ENCODE data around the gene PDCD2L.

The PDCD2L gene

GRCh38 chr19:34359954-34360315 lies 44.3 kb upstream of the PDCD2L start:
- TF ChIP-seq, protein P1, sequence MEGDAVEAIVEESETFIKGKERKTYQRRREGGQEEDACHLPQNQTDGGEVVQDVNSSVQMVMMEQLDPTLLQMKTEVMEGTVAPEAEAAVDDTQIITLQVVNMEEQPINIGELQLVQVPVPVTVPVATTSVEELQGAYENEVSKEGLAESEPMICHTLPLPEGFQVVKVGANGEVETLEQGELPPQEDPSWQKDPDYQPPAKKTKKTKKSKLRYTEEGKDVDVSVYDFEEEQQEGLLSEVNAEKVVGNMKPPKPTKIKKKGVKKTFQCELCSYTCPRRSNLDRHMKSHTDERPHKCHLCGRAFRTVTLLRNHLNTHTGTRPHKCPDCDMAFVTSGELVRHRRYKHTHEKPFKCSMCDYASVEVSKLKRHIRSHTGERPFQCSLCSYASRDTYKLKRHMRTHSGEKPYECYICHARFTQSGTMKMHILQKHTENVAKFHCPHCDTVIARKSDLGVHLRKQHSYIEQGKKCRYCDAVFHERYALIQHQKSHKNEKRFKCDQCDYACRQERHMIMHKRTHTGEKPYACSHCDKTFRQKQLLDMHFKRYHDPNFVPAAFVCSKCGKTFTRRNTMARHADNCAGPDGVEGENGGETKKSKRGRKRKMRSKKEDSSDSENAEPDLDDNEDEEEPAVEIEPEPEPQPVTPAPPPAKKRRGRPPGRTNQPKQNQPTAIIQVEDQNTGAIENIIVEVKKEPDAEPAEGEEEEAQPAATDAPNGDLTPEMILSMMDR (IDR thresholded peaks at IDR 0.05): no peak
- Histone ChIP-seq H3K27me3 (no peaks in the 10 kb centered on the region), H3K9me3 (no peaks in the 10 kb centered on the region), H3K36me3 (no peaks in the 10 kb centered on the region), H3K4me1 (ENCODE audit: control insufficient read depth in 1 of 2, insufficient read depth in 1 of 2, low read depth in 1 of 2, low read length in 1 of 2) (peaks cover 20 to 33% of the 10 kb centered on the region in 2 experiments), H3K27ac (peak overlapping the region; percentile 70), H3K4me3 (ENCODE audit: low read depth in 1 of 2, low read length in 1 of 2) (peak overlapping the region; percentile 72 to 75)

DNA sequence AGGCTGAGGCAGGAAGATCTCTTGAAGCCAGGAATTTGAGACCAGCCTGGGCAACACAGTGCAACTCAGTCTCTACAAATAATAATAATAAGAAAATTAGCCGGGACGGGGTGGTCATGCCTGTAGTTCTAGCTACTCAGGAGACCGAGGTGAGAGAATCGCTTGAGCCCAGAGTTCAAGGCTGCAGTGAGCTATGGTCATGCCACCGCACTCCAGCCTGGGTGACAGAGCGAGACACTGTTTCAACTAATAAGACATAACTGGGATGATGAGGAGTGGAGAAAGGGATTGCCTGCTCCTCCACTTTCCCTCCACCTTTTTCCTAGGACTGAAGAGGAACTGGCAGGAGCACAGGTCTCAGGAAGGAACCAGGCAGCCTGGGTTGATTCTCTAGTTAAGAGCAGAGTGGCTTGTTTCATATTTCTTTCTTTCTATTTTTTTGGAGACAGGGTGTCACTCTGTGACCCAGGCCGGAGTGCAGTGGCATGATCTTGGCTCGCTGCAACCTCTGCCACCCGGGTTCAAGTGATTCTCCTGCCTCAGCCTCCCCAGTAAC lies 43.8 kb upstream of the PDCD2L start:
- Histone ChIP-seq H3K27ac (peak overlapping the region; percentile 70), H3K4me3 (ENCODE audit: low read depth in 1 of 2, low read length in 1 of 2) (no peak overlapping the region), H3K9me3 (no peaks in the 10 kb centered on the region), H3K4me1 (ENCODE audit: control insufficient read depth in 1 of 2, insufficient read depth in 1 of 2, low read depth in 1 of 2, low read length in 1 of 2) (peaks cover 21 to 35% of the 10 kb centered on the region in 2 experiments), H3K36me3 (no peaks in the 10 kb centered on the region), H3K27me3 (no peaks in the 10 kb centered on the region)
- TF ChIP-seq, protein P1 (IDR thresholded peaks at IDR 0.05): no peak

- no peak overlapping the region for H3K27ac ChIP-seq
- TF ChIP-seq, protein P1 (IDR thresholded peaks at IDR 0.05): no peak
- H3K4me1 ChIP-seq (ENCODE audit: control insufficient read depth in 1 of 2, insufficient read depth in 1 of 2, low read depth in 1 of 2, low read length in 1 of 2): peaks cover 43 to 58% of the 10 kb centered on the region in 2 experiments
- H3K36me3 ChIP-seq: no peaks in the 10 kb centered on the region
- H3K9me3 ChIP-seq: no peaks in the 10 kb centered on the region
- H3K4me3 ChIP-seq (ENCODE audit: low read depth in 1 of 2, low read length in 1 of 2): no peak overlapping the region
- H3K27me3 ChIP-seq: no peaks in the 10 kb centered on the region
These were observed 41.5 kb upstream of the PDCD2L start for GRCh38 chr19:34362679-34363069.

GRCh38 chr19:34363094-34363493 lies 41.1 kb upstream of the PDCD2L start:
- Histone ChIP-seq H3K27ac (no peak overlapping the region), H3K4me1 (ENCODE audit: control insufficient read depth in 1 of 2, insufficient read depth in 1 of 2, low read depth in 1 of 2, low read length in 1 of 2) (peaks cover 48 to 62% of the 10 kb centered on the region in 2 experiments), H3K4me3 (ENCODE audit: low read depth in 1 of 2, low read length in 1 of 2) (no peak overlapping the region), H3K36me3 (peaks cover under 1% of the 10 kb centered on the region), H3K27me3 (no peaks in the 10 kb centered on the region), H3K9me3 (no peaks in the 10 kb centered on the region)
- TF ChIP-seq, protein P1 (IDR thresholded peaks at IDR 0.05): no peak

DNA sequence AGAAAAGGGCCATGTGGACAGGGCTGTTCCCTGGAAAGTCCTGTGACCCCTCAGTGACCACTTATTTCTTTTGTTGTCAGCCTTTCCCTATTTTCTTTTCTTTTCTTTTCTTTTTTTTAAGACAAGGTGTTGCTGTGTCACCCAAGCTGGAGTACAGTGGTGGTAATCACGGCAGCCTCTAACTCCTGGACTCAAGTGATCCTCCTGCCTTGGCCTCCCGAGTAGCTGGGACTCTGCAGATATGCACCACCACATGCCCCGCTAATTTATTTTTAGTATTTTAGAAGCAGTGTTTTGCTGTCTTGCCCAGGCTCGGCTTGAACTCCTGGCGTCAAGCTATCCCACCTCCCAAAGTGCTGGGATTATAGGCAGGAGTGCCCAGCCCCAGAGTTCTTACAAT lies 40.3 kb upstream of the PDCD2L start:
- Histone ChIP-seq H3K9me3 (no peaks in the 10 kb centered on the region), H3K4me1 (ENCODE audit: control insufficient read depth in 1 of 2, insufficient read depth in 1 of 2, low read depth in 1 of 2, low read length in 1 of 2) (peaks cover 51 to 64% of the 10 kb centered on the region in 2 experiments), H3K36me3 (peaks cover 6% of the 10 kb centered on the region), H3K4me3 (ENCODE audit: low read depth in 1 of 2, low read length in 1 of 2) (no peak overlapping the region), H3K27me3 (no peaks in the 10 kb centered on the region), H3K27ac (no peak overlapping the region)
- TF ChIP-seq, protein P1 (IDR thresholded peaks at IDR 0.05): no peak
